HCT116 (cell line): ENCODE data around the gene ACAP3. TPM values are rescaled to one million over a fixed set of nuclear protein-coding genes. Genes with fewer than 3 reads are reported as not detected.

Experiments
- ATAC-seq: fragments of 200-7000 bp; cut with Tn5 transposase; 2 replicates; pipeline ENCODE4 v1.9.1; 2020; ENCODE audit warnings: mild to moderate bottlenecking, moderate library complexity
- BruUV-seq: library from RNA; stranded (reverse); fragments of 400-500 nt; replicated peaks from 2 replicates; lab custom pipeline; 2021; lab: Mats Ljungman, UMichigan
- CTCF ChIA-PET: fragments of 300-600 bp; sonication (Branson Sonifier 250); formaldehyde crosslinking; loops from one replicate; lab custom pipeline; 2021; ENCODE audit warnings: antibody characterized with exemption; lab: Charles Lee
- POLR2A ChIA-PET: fragments of 300-600, 350-600 bp; sonication (Branson Sonifier 250); formaldehyde crosslinking; loops from one replicate; lab custom pipeline; 2021; ENCODE audit warnings: antibody characterized with exemption; lab: Charles Lee
- RAD21 ChIA-PET, 2 experiments: fragments of 300-600 bp; sonication (Branson Sonifier 250); formaldehyde crosslinking; loops; one replicate each; lab custom pipeline; 2023; ENCODE audit warnings: low total read pairs in 2 of 2; ENCODE audit not compliant: uncharacterized antibody in 2 of 2, unreplicated experiment in 2 of 2, low non-redundant PET in 1 of 2; lab: Charles Lee
- DNase-seq: peaks from one replicate; pipeline ENCODE4 v3.0.0-alpha.2; 2010; ENCODE audit warnings: low read depth, low spot score
- H2AFZ ChIP-seq: fragments of 200-600 bp; shearing (Covaris generic), sonication (generic); 2 replicates; pipeline ENCODE4 v1.6.1; 2017; ENCODE audit warnings: low read depth, mixed run types, mixed read lengths, antibody characterized with exemption, low read length; ENCODE audit not compliant: poor library complexity, severe bottlenecking
- H3K27ac ChIP-seq: 2 replicates; pipeline ENCODE4 v1.5.1; 2012; ENCODE audit warnings: low read depth, low read length
- H3K27me3 ChIP-seq: fragments of 200-600 bp; sonication (generic); 2 replicates; pipeline ENCODE4 v1.6.1; 2016; ENCODE audit warnings: mixed run types, low read length, mixed read lengths; ENCODE audit not compliant: insufficient read depth
- H3K36me3 ChIP-seq, 2 experiments: fragments of 200-500 bp in 1 of 2; fragments of 200-600 bp in 1 of 2; sonication (Bioruptor generic) in 1 of 2; sonication (generic) in 1 of 2; 2 replicates each; pipeline versions ENCODE4 v1.5.1 to v1.6.1; 2014 to 2016; ENCODE audit warnings: low read length in 2 of 2, inconsistent platforms in 1 of 2, mixed read lengths in 1 of 2, mixed run types in 1 of 2; ENCODE audit not compliant: insufficient read depth in 2 of 2, control insufficient read depth in 1 of 2
- H3K4me1 ChIP-seq, 2 experiments: fragments of 200-600 bp in 1 of 2; sonication (generic) in 1 of 2; 2 replicates each; pipeline versions ENCODE4 v1.5.1 to v1.6.1; 2012 to 2017; ENCODE audit warnings: low read length in 2 of 2, inconsistent platforms in 1 of 2, mild to moderate bottlenecking in 1 of 2, mixed read lengths in 1 of 2, mixed run types in 1 of 2, moderate library complexity in 1 of 2; ENCODE audit not compliant: insufficient read depth in 2 of 2, control insufficient read depth in 1 of 2
- H3K4me2 ChIP-seq: fragments of 200-600 bp; sonication (generic); 2 replicates; pipeline ENCODE4 v1.6.1; 2017; ENCODE audit warnings: mixed run types, low read length, mixed read lengths
- H3K4me3 ChIP-seq, 2 experiments: fragments of 200-600 bp in 1 of 2; sonication (generic) in 1 of 2; replicated peaks in 1 of 2; 2 replicates each; pipeline ENCODE4 v1.5.1; 2011 to 2016; ENCODE audit warnings: low read length in 2 of 2, control low read depth in 1 of 2, low read depth in 1 of 2, mild to moderate bottlenecking in 1 of 2, mixed read lengths in 1 of 2, mixed run types in 1 of 2
- H3K79me2 ChIP-seq: fragments of 200-600 bp; sonication (generic); 2 replicates; pipeline ENCODE4 v1.6.1; 2017; ENCODE audit warnings: mild to moderate bottlenecking, mixed run types, low read length, moderate library complexity, mixed read lengths; ENCODE audit not compliant: insufficient read depth
- H3K9ac ChIP-seq: fragments of 200-600 bp; sonication (generic); 2 replicates; pipeline ENCODE4 v1.6.1; 2016; ENCODE audit warnings: low read length, mixed read lengths
- H3K9me2 ChIP-seq: fragments of 200-600 bp; sonication (generic), shearing (Covaris generic); 2 replicates; pipeline ENCODE4 v1.6.1; 2017; ENCODE audit warnings: mixed run types, mild to moderate bottlenecking, moderate library complexity; ENCODE audit not compliant: insufficient read depth
- H3K9me3 ChIP-seq, 2 experiments: fragments of 200-500 bp in 1 of 2; fragments of 200-600 bp in 1 of 2; sonication (Bioruptor generic) in 1 of 2; sonication (generic) in 1 of 2; 2 replicates each; pipeline ENCODE4 v1.6.1; 2014 to 2017; ENCODE audit warnings: low read length in 2 of 2, mixed read lengths in 2 of 2, inconsistent platforms in 1 of 2, low read depth in 1 of 2, mild to moderate bottlenecking in 1 of 2, mixed run types in 1 of 2, moderate library complexity in 1 of 2; ENCODE audit not compliant: control insufficient read depth in 1 of 2, insufficient read depth in 1 of 2
- H4K20me1 ChIP-seq: fragments of 200-600 bp; sonication (generic), shearing (Covaris generic); 2 replicates; pipeline ENCODE4 v1.6.1; 2017; ENCODE audit warnings: mixed run types, mild to moderate bottlenecking, moderate library complexity; ENCODE audit not compliant: insufficient read depth
- EZH2 ChIP-seq: fragments of 200-600 bp; sonication (generic); IDR thresholded peaks from 2 replicates; pipeline ENCODE4 v1.6.1; 2017; ENCODE audit warnings: antibody characterized with exemption, mixed run types
- POLR2AphosphoS5 ChIP-seq: IDR thresholded peaks from 2 replicates; pipeline ENCODE4 v1.6.1; 2011; ENCODE audit warnings: mild to moderate bottlenecking, low read depth, low read length, moderate library complexity
- RAD21 ChIP-seq: IDR thresholded peaks from 2 replicates; pipeline ENCODE4 v1.6.1; 2012; ENCODE audit warnings: low read depth, mild to moderate bottlenecking
- SP1 ChIP-seq: IDR thresholded peaks from 2 replicates; pipeline ENCODE4 v1.6.1; 2012; ENCODE audit warnings: low read depth
- TCF7L2 ChIP-seq: IDR thresholded peaks from 2 replicates; pipeline ENCODE4 v1.7.0; 2011; ENCODE audit warnings: borderline replicate concordance, inconsistent platforms; ENCODE audit not compliant: insufficient read depth, insufficient read length; ENCODE audit errors: extremely low read depth
- intact Hi-C: fragments of 100-400 bp; cut with micrococcal nuclease; formaldehyde crosslinking; loops from 2 replicates; pipeline ENCODE4 v1.10.0; 2022
- total RNA-seq: library from RNA; stranded (reverse); gene quantifications from one replicate; pipeline ENCODE4 v1.2.1, GENCODE V29; 2021; ENCODE audit not compliant: unreplicated experiment
- TF ChIP-seq, protein P1 (sequence below): IDR thresholded peaks from 2 replicates; pipeline ENCODE4 v1.6.1; 2011; ENCODE audit warnings: mild to moderate bottlenecking, low read length, moderate library complexity; ENCODE audit not compliant: insufficient replicate concordance; ENCODE audit errors: extremely low read depth
- TF ChIP-seq, protein P2 (sequence below), 3 experiments: fragments of 200-600 bp in 1 of 3; sonication (generic) in 1 of 3; IDR thresholded peaks in 2 of 3; conservative IDR thresholded peaks in 1 of 3; 2 replicates each; pipeline ENCODE4 v1.5.1; 2012 to 2017; ENCODE audit warnings: low read depth in 2 of 3, low read length in 2 of 3, antibody characterized with exemption in 1 of 3, borderline replicate concordance in 1 of 3, control low read depth in 1 of 3, mild to moderate bottlenecking in 1 of 3, mixed read lengths in 1 of 3, mixed run types in 1 of 3, moderate library complexity in 1 of 3; ENCODE audit not compliant: insufficient read depth in 1 of 3

The ACAP3 gene
- total RNA-seq, 1 experiment from 2014 or later, result 38.8 TPM

- H3K9me3 ChIP-seq, result no peaks in the 10 kb centered on the region
- H3K4me2 ChIP-seq, result peak overlapping the region; percentile 98
- peak overlapping the region; percentile 99 for H3K27ac ChIP-seq
- H3K36me3 ChIP-seq, result peaks cover 16 to 36% of the 10 kb centered on the region in 2 experiments
- ChIA-PET RAD21 (no interaction called here), CTCF (no interaction called here), POLR2A (interaction anchor here (1.3 kb wide), 1 partner anchor 8 kb away, joined by 4 read pairs; no protein-coding TSS in a partner anchor)
- intact Hi-C loops, result no loop called here
- BruUV-seq, result no TSS peak
- H4K20me1 ChIP-seq, result peaks cover 3% of the 10 kb centered on the region; the same call in 1 of the 2 replicates
- TF ChIP-seq SP1 (no peak), EZH2 (no peak), TCF7L2 (no peak), RAD21 (no peak), POLR2AphosphoS5 (peak; percentile 10; the same call in 1 of the 2 replicates)
- TF ChIP-seq, protein P1, sequence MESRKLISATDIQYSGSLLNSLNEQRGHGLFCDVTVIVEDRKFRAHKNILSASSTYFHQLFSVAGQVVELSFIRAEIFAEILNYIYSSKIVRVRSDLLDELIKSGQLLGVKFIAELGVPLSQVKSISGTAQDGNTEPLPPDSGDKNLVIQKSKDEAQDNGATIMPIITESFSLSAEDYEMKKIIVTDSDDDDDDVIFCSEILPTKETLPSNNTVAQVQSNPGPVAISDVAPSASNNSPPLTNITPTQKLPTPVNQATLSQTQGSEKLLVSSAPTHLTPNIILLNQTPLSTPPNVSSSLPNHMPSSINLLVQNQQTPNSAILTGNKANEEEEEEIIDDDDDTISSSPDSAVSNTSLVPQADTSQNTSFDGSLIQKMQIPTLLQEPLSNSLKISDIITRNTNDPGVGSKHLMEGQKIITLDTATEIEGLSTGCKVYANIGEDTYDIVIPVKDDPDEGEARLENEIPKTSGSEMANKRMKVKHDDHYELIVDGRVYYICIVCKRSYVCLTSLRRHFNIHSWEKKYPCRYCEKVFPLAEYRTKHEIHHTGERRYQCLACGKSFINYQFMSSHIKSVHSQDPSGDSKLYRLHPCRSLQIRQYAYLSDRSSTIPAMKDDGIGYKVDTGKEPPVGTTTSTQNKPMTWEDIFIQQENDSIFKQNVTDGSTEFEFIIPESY, result no peak
- TF ChIP-seq, protein P2, sequence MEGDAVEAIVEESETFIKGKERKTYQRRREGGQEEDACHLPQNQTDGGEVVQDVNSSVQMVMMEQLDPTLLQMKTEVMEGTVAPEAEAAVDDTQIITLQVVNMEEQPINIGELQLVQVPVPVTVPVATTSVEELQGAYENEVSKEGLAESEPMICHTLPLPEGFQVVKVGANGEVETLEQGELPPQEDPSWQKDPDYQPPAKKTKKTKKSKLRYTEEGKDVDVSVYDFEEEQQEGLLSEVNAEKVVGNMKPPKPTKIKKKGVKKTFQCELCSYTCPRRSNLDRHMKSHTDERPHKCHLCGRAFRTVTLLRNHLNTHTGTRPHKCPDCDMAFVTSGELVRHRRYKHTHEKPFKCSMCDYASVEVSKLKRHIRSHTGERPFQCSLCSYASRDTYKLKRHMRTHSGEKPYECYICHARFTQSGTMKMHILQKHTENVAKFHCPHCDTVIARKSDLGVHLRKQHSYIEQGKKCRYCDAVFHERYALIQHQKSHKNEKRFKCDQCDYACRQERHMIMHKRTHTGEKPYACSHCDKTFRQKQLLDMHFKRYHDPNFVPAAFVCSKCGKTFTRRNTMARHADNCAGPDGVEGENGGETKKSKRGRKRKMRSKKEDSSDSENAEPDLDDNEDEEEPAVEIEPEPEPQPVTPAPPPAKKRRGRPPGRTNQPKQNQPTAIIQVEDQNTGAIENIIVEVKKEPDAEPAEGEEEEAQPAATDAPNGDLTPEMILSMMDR (IDR thresholded peaks at IDR 0.05 in 2 of 3, conservative IDR thresholded peaks at IDR 0.05 in 1 of 3; ENCODE audit: borderline replicate concordance in 1 of 3, insufficient read depth in 1 of 3, low read depth in 2 of 3, low read length in 2 of 3), result 0 out of 6 replicates have a peak, but pooled peaks of 1 of the 3 experiments have one; percentile 16
- H3K9ac ChIP-seq, result peak overlapping the region; percentile 94
- H3K4me1 ChIP-seq, result peaks cover 24 to 37% of the 10 kb centered on the region in 2 experiments
- H2AFZ ChIP-seq, result no peak overlapping the region
- H3K9me2 ChIP-seq, result no peaks in the 10 kb centered on the region
- ATAC-seq, result no peak
- peak overlapping the region; percentile 60 to 86 for H3K4me3 ChIP-seq
- DNase-seq, result no peak
- H3K27me3 ChIP-seq, result no peaks in the 10 kb centered on the region
- peaks cover 70% of the 10 kb centered on the region for H3K79me2 ChIP-seq
Measured at GRCh38 chr1:1310109-1310385, 2.3 kb upstream of the ACAP3 start.
